Breast epithelium (tissue), 3 donors: ENCODE data around the gene CLCN3.

Experiments
- POLR2A ChIP-seq: fragments of 450-650 bp; IDR thresholded peaks from one replicate; pipeline ENCODE4 v1.6.1; 2016; ENCODE audit warnings: antibody characterized with exemption, mild to moderate bottlenecking, moderate library complexity
- POLR2AphosphoS5 ChIP-seq, 3 donors: sonication (generic); formaldehyde crosslinking; IDR thresholded peaks; one replicate each; pipeline ENCODE4 v1.6.1; 2017; ENCODE audit warnings: antibody characterized with exemption in 3 of 3
- TF ChIP-seq, protein P1 (sequence below), 3 donors: fragments of 450-650 bp; IDR thresholded peaks; one replicate each; pipeline ENCODE4 v1.5.1; 2016 to 2017; ENCODE audit warnings: antibody characterized with exemption in 3 of 3, mild to moderate bottlenecking in 3 of 3, moderate library complexity in 3 of 3

DNA sequence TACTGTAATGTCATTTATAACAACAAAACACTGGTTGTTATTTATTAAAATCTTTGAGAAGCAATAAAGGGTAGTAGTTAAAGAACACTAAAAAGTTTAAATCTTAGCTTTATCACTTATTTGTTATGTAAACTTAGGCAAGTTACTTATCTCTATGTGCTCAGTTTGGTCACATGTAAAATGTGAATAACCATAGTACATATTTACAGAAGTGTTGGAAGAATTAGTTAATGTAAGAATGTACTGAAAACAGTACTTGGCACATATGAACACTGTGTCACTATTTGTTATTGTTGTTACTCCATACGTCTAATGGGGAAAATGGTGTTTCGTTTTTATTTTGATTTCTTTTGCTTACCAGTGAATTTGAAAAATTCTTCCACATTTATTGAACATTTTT lies 17.1 kb upstream of the CLCN3 start:
- TF ChIP-seq POLR2AphosphoS5 (IDR thresholded peaks at IDR 0.05): no peak
- TF ChIP-seq, protein P1, sequence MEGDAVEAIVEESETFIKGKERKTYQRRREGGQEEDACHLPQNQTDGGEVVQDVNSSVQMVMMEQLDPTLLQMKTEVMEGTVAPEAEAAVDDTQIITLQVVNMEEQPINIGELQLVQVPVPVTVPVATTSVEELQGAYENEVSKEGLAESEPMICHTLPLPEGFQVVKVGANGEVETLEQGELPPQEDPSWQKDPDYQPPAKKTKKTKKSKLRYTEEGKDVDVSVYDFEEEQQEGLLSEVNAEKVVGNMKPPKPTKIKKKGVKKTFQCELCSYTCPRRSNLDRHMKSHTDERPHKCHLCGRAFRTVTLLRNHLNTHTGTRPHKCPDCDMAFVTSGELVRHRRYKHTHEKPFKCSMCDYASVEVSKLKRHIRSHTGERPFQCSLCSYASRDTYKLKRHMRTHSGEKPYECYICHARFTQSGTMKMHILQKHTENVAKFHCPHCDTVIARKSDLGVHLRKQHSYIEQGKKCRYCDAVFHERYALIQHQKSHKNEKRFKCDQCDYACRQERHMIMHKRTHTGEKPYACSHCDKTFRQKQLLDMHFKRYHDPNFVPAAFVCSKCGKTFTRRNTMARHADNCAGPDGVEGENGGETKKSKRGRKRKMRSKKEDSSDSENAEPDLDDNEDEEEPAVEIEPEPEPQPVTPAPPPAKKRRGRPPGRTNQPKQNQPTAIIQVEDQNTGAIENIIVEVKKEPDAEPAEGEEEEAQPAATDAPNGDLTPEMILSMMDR (IDR thresholded peaks at IDR 0.05): no peak
- no peak for TF ChIP-seq POLR2A
